Colonic mucosa (tissue), 4 donors: Measurements from ENCODE around the gene PECR. TPM values are rescaled to one million over a fixed set of nuclear protein-coding genes. Genes with fewer than 3 reads are reported as not detected.

Experiments used
- DNase-seq: peaks from one replicate; pipeline ENCODE4 v3.0.0-alpha.2; 2020
- H3K27ac ChIP-seq: fragments of 200-600 bp; one replicate; pipeline ENCODE4 v1.8.0; 2021
- H3K27me3 ChIP-seq: fragments of 200-600 bp; one replicate; pipeline ENCODE4 v1.8.0; 2021
- H3K36me3 ChIP-seq: fragments of 200-600 bp; one replicate; pipeline ENCODE4 v1.8.0; 2021
- H3K4me1 ChIP-seq: fragments of 200-600 bp; one replicate; pipeline ENCODE4 v1.8.0; 2021; ENCODE audit warnings: mild to moderate bottlenecking
- H3K4me3 ChIP-seq: fragments of 200-600 bp; one replicate; pipeline ENCODE4 v1.8.0; 2021
- H3K9ac ChIP-seq, 2 donors: one replicate each; pipeline ENCODE4 v1.7.0; 2013; ENCODE audit warnings: control low read depth in 2 of 2, low read depth in 2 of 2, low read length in 2 of 2
- H3K9me3 ChIP-seq: fragments of 200-600 bp; one replicate; pipeline ENCODE4 v1.8.0; 2021
- intact Hi-C: fragments of 100-400 bp; cut with DNase I; formaldehyde crosslinking; loops from one replicate; pipeline ENCODE4 v1.14.1; 2022
- total RNA-seq, 2 donors: library from RNA; stranded (reverse); fragmentation: NEBNext Ultra II Directional in 1 of 2; extraction: Animal tissue kit (Norgen Biotek cat#: 25700) in 1 of 2; gene quantifications; one replicate each; pipeline ENCODE4 v1.2.1, GENCODE V29; 2021
- TF ChIP-seq, protein P1 (sequence below): fragments of 200-600 bp; IDR thresholded peaks from one replicate; pipeline ENCODE4 v1.8.0; 2022; ENCODE audit warnings: antibody characterized with exemption, mild to moderate bottlenecking
- donor health status: healthy.
- donor health status: DM: no; HTN: no; CAD: no.
- donor health status: DM: no; HTN: no; CAD: no.

PECR gene
- total RNA-seq, 2 donors from 2014 or later: 15.9 to 22.5 TPM

DNA sequence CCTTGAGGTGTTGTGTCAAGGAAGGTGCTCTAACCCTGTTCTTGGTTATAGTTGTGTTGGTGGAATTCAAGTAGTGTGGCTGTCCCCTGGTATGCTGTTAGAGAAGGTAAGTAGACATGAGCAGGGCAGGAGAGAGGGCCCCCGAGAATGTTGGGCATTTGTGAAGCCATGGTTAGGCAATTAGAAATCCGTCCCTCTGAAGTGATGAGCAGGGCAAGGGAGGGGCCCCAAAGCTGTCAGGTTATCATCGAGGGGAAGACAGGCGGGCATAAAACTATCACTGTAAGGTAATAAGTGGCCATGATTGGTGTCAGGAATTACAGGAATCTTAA lies 32.7 kb upstream of the PECR start:
- Histone ChIP-seq H3K4me1 (no peaks in the 10 kb centered on the region), H3K4me3 (no peak overlapping the region), H3K9ac (no peak overlapping the region), H3K9me3 (no peaks in the 10 kb centered on the region), H3K27me3 (no peaks in the 10 kb centered on the region), H3K27ac (no peak overlapping the region), H3K36me3 (no peaks in the 10 kb centered on the region)
- intact Hi-C loops: loop anchor here (5.0 kb wide), 1 partner anchor 82 kb away; no protein-coding TSS in a partner anchor
- TF ChIP-seq, protein P1, sequence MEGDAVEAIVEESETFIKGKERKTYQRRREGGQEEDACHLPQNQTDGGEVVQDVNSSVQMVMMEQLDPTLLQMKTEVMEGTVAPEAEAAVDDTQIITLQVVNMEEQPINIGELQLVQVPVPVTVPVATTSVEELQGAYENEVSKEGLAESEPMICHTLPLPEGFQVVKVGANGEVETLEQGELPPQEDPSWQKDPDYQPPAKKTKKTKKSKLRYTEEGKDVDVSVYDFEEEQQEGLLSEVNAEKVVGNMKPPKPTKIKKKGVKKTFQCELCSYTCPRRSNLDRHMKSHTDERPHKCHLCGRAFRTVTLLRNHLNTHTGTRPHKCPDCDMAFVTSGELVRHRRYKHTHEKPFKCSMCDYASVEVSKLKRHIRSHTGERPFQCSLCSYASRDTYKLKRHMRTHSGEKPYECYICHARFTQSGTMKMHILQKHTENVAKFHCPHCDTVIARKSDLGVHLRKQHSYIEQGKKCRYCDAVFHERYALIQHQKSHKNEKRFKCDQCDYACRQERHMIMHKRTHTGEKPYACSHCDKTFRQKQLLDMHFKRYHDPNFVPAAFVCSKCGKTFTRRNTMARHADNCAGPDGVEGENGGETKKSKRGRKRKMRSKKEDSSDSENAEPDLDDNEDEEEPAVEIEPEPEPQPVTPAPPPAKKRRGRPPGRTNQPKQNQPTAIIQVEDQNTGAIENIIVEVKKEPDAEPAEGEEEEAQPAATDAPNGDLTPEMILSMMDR: no peak
- DNase-seq: no peak

DNA sequence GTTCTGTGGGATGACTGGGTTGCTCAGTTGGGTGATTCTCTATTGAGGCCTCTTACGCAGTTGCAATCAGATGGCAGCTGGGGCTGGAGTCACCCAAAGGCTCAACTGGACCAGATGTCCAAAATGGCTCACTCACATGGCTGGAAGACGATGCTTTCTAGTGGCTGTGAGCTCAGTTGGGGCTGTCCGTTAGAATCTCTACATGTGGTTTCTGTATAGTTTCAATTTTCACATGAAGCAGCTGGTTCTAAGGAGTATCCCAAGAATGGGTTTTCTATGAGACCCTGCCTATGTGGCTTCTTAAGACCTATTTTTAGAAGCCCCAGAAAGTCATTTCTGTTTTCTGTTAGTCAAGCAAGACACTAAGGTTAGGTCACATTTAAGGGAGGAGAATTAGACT lies 32.0 kb upstream of the PECR start:
- Histone ChIP-seq H3K9ac (no peak overlapping the region), H3K4me3 (no peak overlapping the region), H3K36me3 (no peaks in the 10 kb centered on the region), H3K9me3 (no peaks in the 10 kb centered on the region), H3K27me3 (no peaks in the 10 kb centered on the region), H3K4me1 (no peaks in the 10 kb centered on the region), H3K27ac (no peak overlapping the region)
- TF ChIP-seq, protein P1: no peak
- no peak for DNase-seq
- intact Hi-C loops: loop anchor here (5.0 kb wide), 1 partner anchor 81 kb away; no protein-coding TSS in a partner anchor

DNA sequence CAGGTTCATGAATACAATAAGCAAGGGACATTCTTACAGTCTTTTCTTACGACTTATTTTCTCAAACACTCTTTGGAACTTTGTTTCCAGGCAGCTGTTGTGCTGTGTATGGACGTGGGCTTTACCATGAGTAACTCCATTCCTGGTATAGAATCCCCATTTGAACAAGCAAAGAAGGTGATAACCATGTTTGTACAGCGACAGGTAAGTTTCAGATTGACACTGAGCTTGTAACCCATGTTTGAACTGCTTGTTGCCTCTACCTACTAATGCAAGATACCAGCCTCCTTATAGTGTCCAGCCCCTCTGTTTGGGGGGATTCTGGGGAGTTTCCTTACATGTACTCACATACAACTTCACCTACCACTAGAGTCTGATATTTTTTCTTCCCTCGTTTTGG lies 31.3 kb upstream of the PECR start:
- H3K9me3 ChIP-seq: no peaks in the 10 kb centered on the region
- H3K4me3 ChIP-seq: no peak overlapping the region
- no peak for DNase-seq
- no peaks in the 10 kb centered on the region for H3K4me1 ChIP-seq
- TF ChIP-seq, protein P1: no peak
- intact Hi-C loops: loop anchor here (5.0 kb wide), 1 partner anchor 81 kb away; no protein-coding TSS in a partner anchor
- H3K36me3 ChIP-seq: no peaks in the 10 kb centered on the region
- H3K27me3 ChIP-seq: no peaks in the 10 kb centered on the region
- no peak overlapping the region for H3K9ac ChIP-seq
- no peak overlapping the region for H3K27ac ChIP-seq

DNA sequence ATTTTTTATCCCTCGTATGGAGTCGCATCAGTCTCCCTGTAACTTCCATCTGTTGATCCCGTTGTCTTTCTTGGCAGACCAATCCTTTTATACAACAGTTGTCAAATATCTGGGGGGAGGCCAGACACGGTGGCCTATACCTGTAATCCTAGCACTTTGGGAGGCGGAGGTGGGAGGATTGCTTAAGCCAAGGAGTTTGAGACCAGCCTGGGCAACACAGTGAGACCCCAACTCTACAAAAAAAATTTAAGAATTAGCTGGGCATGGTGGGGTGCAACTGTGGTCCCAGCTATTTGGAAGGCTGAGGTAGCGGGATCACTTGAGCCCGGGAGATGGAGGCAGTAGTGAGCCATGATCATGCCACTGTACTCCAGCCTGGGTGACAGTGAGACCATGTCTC lies 29.5 kb upstream of the PECR start:
- no peaks in the 10 kb centered on the region for H3K27me3 ChIP-seq
- H3K27ac ChIP-seq: no peak overlapping the region
- no peaks in the 10 kb centered on the region for H3K9me3 ChIP-seq
- no peaks in the 10 kb centered on the region for H3K36me3 ChIP-seq
- H3K4me3 ChIP-seq: no peak overlapping the region
- TF ChIP-seq, protein P1: no peak
- H3K9ac ChIP-seq: no peak overlapping the region
- intact Hi-C loops: loop anchor here (5.0 kb wide), 1 partner anchor 79 kb away; no protein-coding TSS in a partner anchor
- DNase-seq: no peak
- H3K4me1 ChIP-seq: no peaks in the 10 kb centered on the region

DNA sequence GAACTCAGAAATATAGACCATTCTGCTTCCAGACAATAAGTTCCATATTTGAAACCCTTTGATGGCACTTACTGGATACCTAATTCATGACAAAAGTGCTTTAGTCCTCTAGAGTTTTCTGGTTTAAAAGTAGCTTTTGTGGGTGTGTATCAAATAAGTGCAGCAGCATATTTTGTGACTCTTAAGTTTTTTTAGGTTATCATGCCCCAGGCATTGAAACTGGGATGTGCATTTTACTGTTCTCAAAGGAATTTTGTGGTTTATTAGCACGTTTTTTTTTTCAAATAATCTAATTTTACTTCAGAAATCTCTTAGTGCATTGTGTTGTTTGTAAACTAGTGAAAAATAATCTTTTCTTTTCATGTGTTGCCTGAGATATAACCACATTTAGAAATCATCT lies 29.0 kb upstream of the PECR start:
- Histone ChIP-seq H3K27me3 (no peaks in the 10 kb centered on the region), H3K36me3 (no peaks in the 10 kb centered on the region), H3K9me3 (no peaks in the 10 kb centered on the region), H3K27ac (no peak overlapping the region), H3K4me3 (peak overlapping the region; percentile 85), H3K9ac (peak overlapping the region in 1 of 2 donors; percentile 95), H3K4me1 (no peaks in the 10 kb centered on the region)
- TF ChIP-seq, protein P1: no peak
- DNase-seq: no peak
- intact Hi-C loops: loop anchor here (5.0 kb wide), 1 partner anchor 78 kb away; no protein-coding TSS in a partner anchor
